ENCODE measurements around the gene CCNL1.
A peak's percentile ranks its signal among the peaks of the same experiment; 100 is the strongest.

- TF ChIP-seq EZH2 (IDR thresholded peaks at IDR 0.05; ENCODE audit: low read length), result no peak
- TF ChIP-seq, protein P1, sequence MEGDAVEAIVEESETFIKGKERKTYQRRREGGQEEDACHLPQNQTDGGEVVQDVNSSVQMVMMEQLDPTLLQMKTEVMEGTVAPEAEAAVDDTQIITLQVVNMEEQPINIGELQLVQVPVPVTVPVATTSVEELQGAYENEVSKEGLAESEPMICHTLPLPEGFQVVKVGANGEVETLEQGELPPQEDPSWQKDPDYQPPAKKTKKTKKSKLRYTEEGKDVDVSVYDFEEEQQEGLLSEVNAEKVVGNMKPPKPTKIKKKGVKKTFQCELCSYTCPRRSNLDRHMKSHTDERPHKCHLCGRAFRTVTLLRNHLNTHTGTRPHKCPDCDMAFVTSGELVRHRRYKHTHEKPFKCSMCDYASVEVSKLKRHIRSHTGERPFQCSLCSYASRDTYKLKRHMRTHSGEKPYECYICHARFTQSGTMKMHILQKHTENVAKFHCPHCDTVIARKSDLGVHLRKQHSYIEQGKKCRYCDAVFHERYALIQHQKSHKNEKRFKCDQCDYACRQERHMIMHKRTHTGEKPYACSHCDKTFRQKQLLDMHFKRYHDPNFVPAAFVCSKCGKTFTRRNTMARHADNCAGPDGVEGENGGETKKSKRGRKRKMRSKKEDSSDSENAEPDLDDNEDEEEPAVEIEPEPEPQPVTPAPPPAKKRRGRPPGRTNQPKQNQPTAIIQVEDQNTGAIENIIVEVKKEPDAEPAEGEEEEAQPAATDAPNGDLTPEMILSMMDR (optimal IDR thresholded peaks at IDR 0.05 in 1 of 3, IDR thresholded peaks at IDR 0.05 in 1 of 3, conservative IDR thresholded peaks at IDR 0.05 in 1 of 3; ENCODE audit: extremely low read depth in 1 of 3, insufficient read depth in 2 of 3, low read length in 3 of 3), result peak in 2 of 3 experiments; percentile 30 to 45
Observed at GRCh38 chr3:157135671-157136396, 24.1 kb downstream of the CCNL1 start.
